Measurements from ENCODE around the gene BEND4.

The BEND4 gene

DNA sequence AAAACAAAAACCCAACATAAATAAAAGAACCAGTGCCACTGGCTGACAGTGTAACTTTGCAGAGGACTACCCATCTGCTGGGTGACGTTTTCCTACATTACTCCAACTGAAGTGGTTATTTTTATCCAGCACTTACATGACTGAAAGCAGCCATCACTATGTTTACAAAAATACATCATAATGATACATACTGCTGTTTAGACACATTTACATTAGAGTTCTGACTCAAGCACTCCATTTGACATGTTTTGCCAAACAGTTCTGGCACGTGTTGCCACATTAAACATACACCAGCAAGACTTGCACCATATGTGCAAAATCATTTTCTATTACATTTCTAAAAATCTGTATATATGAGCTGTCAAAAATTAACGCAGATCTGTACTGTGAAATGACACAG is 39.6 kb downstream of the BEND4 start:
- TF ChIP-seq, protein P1, sequence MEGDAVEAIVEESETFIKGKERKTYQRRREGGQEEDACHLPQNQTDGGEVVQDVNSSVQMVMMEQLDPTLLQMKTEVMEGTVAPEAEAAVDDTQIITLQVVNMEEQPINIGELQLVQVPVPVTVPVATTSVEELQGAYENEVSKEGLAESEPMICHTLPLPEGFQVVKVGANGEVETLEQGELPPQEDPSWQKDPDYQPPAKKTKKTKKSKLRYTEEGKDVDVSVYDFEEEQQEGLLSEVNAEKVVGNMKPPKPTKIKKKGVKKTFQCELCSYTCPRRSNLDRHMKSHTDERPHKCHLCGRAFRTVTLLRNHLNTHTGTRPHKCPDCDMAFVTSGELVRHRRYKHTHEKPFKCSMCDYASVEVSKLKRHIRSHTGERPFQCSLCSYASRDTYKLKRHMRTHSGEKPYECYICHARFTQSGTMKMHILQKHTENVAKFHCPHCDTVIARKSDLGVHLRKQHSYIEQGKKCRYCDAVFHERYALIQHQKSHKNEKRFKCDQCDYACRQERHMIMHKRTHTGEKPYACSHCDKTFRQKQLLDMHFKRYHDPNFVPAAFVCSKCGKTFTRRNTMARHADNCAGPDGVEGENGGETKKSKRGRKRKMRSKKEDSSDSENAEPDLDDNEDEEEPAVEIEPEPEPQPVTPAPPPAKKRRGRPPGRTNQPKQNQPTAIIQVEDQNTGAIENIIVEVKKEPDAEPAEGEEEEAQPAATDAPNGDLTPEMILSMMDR (IDR thresholded peaks at IDR 0.05; ENCODE audit: low read depth, low read length), result no peak
- H3K4me3 ChIP-seq (replicated peaks in 1 of 2; ENCODE audit: low read depth in 2 of 2, low read length in 2 of 2), result no peak overlapping the region
- no peak for DNase-seq (ENCODE audit: low read depth in 2 of 2)

DNA sequence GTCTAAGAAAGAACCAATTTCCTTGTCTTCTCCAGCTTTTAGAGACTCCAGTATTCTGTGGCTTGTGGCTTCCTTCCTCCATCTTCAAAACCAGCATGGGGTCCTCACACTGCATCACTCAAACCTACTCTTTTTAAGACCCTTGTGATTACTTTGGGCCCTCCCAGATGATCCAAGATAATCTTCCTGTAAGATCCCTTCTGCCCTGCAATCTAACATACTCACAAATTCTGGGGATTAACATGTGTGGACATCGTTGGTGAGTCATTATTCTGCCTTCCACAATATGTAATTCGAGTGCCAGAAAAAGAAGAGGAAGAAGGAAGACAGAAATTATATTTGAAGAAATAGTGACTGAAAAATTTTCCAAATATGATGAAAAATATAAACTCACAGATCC is 47.9 kb downstream of the BEND4 start:
- H3K4me3 ChIP-seq (replicated peaks in 1 of 2; ENCODE audit: low read depth in 2 of 2, low read length in 2 of 2), result no peak overlapping the region
- peak; percentile 12 to 46 for DNase-seq (ENCODE audit: low read depth in 2 of 2)
- TF ChIP-seq, protein P1 (IDR thresholded peaks at IDR 0.05; ENCODE audit: low read depth, low read length), result no peak

DNA sequence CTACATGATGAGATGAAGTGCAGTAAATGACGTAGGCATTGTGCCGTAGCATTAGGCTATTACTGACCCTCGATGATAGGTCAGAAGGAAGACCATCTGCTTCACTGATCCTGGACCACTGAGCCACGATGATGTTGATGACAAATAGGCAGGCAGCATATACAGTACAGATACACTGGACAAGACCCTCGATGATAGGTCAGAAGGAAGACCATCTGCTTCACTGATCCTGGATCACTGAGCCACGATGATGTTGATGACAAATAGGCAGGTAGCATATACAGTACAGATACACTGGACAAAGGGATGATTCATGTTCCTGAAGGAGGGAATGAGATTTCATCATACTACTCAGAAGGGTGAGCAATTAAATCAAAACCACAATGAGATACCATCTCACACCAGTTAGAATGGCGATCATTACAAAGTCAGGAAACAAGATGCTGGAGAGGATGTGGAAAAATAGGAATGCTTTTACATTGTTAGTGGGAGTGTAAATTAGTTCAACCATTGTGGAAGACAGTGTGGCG is 50.9 kb downstream of the BEND4 start:
- DNase-seq (ENCODE audit: low read depth in 2 of 2), result peak; percentile 2 to 44
- H3K4me3 ChIP-seq (replicated peaks in 1 of 2; ENCODE audit: low read depth in 2 of 2, low read length in 2 of 2), result no peak overlapping the region
- TF ChIP-seq, protein P1 (IDR thresholded peaks at IDR 0.05; ENCODE audit: low read depth, low read length), result no peak

DNA sequence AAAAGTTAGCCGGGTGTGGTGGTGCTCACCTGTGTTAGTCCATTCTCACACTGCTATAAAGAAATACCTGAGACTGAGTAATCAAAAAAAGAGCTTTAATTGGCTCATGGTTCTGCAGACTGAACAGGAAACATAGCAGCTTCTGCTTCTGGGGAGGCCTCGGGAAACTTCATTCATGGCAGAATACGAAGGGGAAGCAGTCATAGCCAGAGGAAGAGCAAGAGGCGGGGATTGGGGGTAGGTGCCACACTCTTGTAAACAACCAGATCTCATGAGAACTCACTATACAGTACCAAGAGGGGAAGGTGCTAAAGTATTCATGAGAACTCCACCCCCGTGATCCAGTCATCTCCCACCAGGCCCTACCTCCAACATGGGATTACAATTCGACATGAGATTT is 64.1 kb downstream of the BEND4 start:
- TF ChIP-seq, protein P1 (IDR thresholded peaks at IDR 0.05; ENCODE audit: low read depth, low read length), result no peak
- no peak for DNase-seq (ENCODE audit: low read depth in 2 of 2)
- H3K4me3 ChIP-seq (replicated peaks in 1 of 2; ENCODE audit: low read depth in 2 of 2, low read length in 2 of 2), result no peak overlapping the region

DNA sequence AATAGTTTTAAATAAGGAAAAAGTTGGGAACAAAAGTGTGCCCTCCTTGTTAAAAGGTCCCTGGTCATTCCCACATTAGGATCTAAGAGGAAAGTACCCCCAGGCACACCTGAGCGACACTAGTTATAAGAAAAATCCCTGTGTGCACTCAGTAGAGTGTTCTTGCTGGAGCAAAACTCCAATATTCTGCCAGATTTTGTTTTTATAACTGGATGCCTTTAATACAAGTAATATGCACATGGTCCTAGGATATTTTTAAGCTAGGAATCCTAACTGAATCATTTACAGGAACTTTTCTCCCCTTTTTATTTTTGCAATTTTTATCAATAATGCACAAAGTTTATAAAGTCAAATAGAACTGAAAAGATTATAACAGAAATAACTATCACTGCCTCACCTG is 68.6 kb downstream of the BEND4 start:
- DNase-seq (ENCODE audit: low read depth in 2 of 2), result peak in 1 of 2 donors; percentile 4
- no peak overlapping the region for H3K4me3 ChIP-seq (replicated peaks in 1 of 2; ENCODE audit: low read depth in 2 of 2, low read length in 2 of 2)
- TF ChIP-seq, protein P1 (IDR thresholded peaks at IDR 0.05; ENCODE audit: low read depth, low read length), result no peak

DNA sequence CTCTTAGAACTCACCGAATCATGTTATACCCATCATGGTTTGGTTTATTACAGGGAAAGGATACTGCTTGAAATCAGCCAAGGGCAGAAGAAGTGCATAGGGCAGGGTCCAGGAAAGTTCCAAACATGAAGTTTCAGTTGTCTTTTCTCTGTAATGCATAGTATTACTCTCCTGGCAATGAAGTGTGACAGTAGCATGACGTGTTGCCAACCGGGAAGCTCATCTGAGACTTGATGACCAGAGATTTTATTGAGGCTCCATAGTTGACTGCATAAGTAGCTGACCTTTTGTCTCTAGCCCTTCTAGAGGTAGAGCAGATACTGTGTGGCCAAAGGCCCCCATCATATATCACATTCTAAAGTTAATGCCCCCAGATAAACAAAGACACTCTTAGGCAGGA is 72.1 kb downstream of the BEND4 start:
- H3K4me3 ChIP-seq (replicated peaks in 1 of 2; ENCODE audit: low read depth in 2 of 2, low read length in 2 of 2), result no peak overlapping the region
- DNase-seq (ENCODE audit: low read depth in 2 of 2), result no peak
- TF ChIP-seq, protein P1 (IDR thresholded peaks at IDR 0.05; ENCODE audit: low read depth, low read length), result no peak

DNA sequence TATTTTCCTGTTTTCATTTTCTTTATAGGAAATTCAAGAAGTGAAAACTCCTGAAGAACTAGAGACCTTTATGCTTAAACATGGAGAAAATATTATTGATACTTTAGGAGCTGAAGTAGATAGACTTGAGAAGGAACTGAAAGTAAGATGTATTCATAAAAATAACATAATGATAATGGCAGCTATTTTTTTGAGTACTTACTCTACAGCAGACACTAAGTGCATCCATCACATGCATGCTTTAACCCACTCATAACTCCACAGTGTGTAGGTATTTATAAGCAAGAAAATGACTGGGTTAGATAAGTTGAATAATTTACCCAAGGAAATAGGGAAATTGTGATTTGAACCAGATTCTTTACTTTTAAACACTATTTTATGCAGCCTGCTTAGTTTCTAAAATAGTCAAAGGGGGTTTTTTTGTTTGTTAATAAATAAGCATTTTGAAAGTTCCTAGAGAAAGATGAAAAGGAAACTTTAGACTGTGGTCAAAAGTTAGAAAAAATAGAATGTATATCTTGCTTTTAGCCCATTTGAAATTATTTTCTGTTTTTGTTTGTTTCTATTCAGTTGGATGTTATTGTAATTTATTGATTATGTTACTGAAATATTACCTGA is 74.2 kb downstream of the BEND4 start:
- no peak for DNase-seq (ENCODE audit: low read depth in 2 of 2)
- H3K4me3 ChIP-seq (replicated peaks in 1 of 2; ENCODE audit: low read depth in 2 of 2, low read length in 2 of 2), result no peak overlapping the region
- TF ChIP-seq, protein P1 (IDR thresholded peaks at IDR 0.05; ENCODE audit: low read depth, low read length), result no peak
